ENCODE data around the gene TFG.

The TFG gene

DNA sequence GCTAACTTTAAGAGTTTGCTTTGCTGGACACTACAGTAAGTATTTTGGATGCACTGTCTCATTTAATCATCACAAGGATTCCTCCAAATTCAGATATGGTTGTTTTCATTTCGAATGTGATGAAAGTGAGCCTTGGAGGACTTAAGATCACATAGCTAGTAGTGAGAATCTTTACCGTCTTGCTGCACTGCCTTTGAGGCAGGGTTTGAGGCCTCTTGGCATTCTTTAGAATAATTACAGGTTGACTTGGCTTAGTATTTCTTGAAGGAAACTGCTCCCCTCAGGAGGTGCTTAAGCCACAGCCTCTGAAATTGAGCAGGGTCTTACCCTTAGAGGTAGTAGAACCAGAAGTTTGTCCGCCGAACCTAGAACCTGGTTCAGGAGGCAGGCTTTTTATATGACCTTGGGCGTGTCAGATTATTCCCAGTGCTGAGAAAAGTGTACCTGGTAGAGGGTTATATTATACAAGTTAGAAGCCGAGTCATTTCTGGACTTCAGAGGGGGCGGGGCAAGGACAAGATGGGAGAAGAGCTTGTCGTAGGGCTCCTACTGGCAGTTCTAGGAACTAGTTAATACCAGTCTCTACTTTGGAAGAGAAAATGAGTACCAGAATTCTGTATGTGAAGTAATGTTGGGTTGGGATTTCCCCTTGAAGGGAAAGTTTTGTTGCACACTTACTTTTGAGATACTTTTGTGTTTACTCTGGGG is 1.1 kb downstream of the TFG start:
- DNase-seq (ENCODE audit: insufficient read length, low spot score), result no peak
- no peak for FAIRE-seq
- TF ChIP-seq, protein P1, sequence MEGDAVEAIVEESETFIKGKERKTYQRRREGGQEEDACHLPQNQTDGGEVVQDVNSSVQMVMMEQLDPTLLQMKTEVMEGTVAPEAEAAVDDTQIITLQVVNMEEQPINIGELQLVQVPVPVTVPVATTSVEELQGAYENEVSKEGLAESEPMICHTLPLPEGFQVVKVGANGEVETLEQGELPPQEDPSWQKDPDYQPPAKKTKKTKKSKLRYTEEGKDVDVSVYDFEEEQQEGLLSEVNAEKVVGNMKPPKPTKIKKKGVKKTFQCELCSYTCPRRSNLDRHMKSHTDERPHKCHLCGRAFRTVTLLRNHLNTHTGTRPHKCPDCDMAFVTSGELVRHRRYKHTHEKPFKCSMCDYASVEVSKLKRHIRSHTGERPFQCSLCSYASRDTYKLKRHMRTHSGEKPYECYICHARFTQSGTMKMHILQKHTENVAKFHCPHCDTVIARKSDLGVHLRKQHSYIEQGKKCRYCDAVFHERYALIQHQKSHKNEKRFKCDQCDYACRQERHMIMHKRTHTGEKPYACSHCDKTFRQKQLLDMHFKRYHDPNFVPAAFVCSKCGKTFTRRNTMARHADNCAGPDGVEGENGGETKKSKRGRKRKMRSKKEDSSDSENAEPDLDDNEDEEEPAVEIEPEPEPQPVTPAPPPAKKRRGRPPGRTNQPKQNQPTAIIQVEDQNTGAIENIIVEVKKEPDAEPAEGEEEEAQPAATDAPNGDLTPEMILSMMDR (IDR thresholded peaks at IDR 0.05; ENCODE audit: insufficient read depth, missing control alignments), result no peak

DNA sequence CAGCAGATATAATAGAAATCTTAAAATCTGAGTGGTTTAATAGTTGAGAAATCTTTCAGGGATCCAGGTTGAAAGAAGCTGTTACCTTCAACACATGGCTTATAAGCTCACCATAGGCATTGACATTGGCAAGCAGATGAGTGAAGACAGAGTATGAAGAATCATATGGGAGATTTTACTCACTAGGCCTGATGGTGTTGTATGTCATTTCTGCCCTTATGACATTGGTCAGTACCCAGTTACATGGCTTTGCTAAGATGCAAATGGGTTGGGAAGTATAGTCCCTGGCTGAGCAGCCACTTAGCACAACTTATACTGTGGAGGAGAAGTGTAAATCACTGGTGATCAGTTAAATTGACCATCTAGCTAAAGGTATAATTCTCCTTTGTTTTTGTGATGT is 5.9 kb downstream of the TFG start:
- TF ChIP-seq, protein P1 (IDR thresholded peaks at IDR 0.05; ENCODE audit: insufficient read depth, missing control alignments), result no peak
- DNase-seq (ENCODE audit: insufficient read length, low spot score), result no peak
- no peak for FAIRE-seq

DNA sequence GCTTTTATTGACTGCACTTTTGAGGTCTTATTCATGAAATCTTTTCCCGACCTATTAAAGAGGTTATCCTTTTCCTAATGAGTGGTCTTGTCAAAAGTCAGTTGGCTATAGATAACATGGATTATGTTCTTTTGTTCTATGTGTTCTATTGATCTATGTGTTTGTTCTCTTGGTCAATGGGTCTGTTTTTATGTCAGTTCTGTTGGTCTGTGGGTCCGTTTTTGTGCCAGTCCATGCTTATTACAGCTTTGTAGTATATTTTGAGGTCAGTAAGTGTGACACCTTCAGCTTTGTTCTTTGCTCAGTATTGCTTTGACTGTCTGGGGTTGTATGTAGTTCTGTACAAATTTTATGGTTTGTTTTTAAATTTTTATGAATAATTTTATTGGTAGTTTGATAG is 7.8 kb downstream of the TFG start:
- TF ChIP-seq, protein P1 (IDR thresholded peaks at IDR 0.05; ENCODE audit: insufficient read depth, missing control alignments), result no peak
- FAIRE-seq, result no peak
- no peak for DNase-seq (ENCODE audit: insufficient read length, low spot score)

DNA sequence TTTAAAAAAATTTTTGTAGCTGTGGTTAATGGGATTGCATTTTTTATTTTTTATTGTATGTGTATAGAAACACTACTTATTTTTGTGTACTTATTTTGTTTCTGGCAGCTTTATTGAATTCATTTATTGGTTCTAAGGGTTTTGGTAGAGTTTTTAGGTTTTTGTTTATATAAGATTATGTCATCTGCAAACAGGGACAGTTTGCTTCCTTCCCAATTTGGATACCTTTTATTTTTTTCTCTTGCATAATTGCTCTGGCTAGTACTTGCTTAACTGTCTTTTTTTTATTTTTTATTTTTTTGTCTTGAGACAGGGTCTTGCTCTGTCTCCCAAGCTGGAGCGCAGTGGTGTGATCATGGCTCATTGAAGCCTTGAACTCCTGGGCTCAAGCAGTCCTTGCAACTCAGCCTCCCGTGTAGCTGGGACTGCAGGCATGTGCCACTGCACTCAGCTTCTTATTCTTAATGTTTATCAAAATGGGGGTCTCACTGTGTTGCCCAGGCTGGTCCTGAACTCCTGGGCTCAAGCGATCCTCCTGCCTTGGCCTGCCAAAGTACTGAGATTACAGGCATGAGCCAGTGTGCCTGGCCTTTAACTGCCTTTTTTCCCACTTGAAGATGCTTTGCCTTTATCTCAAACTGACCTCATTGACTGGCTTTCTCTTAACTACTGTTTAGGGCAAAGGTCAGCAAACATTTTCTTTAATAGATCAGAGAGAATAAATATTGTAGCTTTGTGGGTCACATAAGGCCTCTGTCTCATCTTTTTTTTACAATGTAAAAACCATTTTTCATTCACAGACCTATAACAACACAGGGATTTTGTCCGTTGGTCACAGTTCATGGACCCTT is 8.6 kb downstream of the TFG start:
- TF ChIP-seq, protein P1 (IDR thresholded peaks at IDR 0.05; ENCODE audit: insufficient read depth, missing control alignments), result no peak
- no peak for DNase-seq (ENCODE audit: insufficient read length, low spot score)
- no peak for FAIRE-seq

DNA sequence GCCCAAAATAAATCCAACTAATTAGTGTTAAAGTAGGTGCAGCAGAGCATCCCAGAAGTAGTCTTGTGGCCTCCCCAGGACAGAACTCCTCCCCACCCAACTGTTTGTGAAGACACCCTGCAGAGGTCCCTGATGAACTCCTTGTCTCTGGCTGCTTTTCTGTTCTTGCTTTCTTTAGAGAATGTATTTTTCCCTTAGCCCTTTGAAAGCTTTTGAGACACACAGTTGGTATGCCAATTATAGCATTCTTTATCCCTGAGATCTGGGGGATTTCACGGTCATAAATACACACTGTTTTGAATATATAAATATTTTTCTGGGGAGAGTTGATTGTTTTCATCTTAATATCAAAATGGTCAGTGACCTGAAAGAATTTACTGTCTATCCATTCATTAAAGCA is 9.8 kb downstream of the TFG start:
- DNase-seq (ENCODE audit: insufficient read length, low spot score) (no peak), FAIRE-seq (no peak)
- TF ChIP-seq, protein P1 (IDR thresholded peaks at IDR 0.05; ENCODE audit: insufficient read depth, missing control alignments), result no peak

DNA sequence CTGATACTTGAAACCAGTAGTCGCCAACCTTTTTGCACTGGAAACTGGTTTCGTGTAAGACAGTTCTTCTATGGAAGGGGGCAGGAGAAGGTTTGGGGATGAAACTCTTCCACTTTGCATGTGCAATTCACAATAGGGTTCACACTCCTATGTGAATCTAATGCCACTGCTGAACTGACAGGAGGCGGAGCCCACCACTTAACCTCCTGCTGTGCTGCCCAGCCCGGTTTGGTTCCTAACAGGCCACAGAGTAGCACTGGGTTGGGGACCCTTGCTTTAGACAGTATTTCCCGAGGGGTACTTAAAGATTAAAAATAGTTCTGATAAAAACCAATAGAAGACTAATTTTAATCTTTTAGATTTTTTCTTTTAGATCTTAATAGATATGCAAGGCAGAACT is 11.1 kb downstream of the TFG start:
- TF ChIP-seq, protein P1 (IDR thresholded peaks at IDR 0.05; ENCODE audit: insufficient read depth, missing control alignments), result no peak
- DNase-seq (ENCODE audit: insufficient read length, low spot score) (no peak), FAIRE-seq (no peak)

Measured in D721Med (cell line).